PFSK-1 (cell line): Measurements from ENCODE around the gene NLK.

Source experiments
- POLR2AphosphoS5 ChIP-seq: IDR thresholded peaks from 2 replicates; pipeline ENCODE4 v1.6.1; 2012; ENCODE audit warnings: low read depth, mild to moderate bottlenecking, control low read depth, low read length, moderate library complexity
- SIN3A ChIP-seq: IDR thresholded peaks from 2 replicates; pipeline ENCODE4 v1.6.1; 2012; ENCODE audit warnings: mild to moderate bottlenecking, low read length, moderate library complexity, borderline replicate concordance; ENCODE audit not compliant: insufficient read depth
- TAF1 ChIP-seq: IDR thresholded peaks from 2 replicates; pipeline ENCODE4 v1.6.1; 2012; ENCODE audit warnings: low read length, control low read depth, borderline replicate concordance; ENCODE audit not compliant: insufficient read depth
- TF ChIP-seq, protein P1 (sequence below), 2 experiments: IDR thresholded peaks; 2 replicates each; pipeline versions ENCODE4 v1.6.1 to v1.8.0; 2011 to 2012; ENCODE audit warnings: low read depth in 2 of 2, low read length in 2 of 2, control low read depth in 1 of 2, inconsistent platforms in 1 of 2, mild to moderate bottlenecking in 1 of 2, moderate library complexity in 1 of 2; ENCODE audit not compliant: insufficient read depth in 1 of 2

- no peak for TF ChIP-seq POLR2AphosphoS5
- no peak for TF ChIP-seq TAF1
- TF ChIP-seq, protein P1, sequence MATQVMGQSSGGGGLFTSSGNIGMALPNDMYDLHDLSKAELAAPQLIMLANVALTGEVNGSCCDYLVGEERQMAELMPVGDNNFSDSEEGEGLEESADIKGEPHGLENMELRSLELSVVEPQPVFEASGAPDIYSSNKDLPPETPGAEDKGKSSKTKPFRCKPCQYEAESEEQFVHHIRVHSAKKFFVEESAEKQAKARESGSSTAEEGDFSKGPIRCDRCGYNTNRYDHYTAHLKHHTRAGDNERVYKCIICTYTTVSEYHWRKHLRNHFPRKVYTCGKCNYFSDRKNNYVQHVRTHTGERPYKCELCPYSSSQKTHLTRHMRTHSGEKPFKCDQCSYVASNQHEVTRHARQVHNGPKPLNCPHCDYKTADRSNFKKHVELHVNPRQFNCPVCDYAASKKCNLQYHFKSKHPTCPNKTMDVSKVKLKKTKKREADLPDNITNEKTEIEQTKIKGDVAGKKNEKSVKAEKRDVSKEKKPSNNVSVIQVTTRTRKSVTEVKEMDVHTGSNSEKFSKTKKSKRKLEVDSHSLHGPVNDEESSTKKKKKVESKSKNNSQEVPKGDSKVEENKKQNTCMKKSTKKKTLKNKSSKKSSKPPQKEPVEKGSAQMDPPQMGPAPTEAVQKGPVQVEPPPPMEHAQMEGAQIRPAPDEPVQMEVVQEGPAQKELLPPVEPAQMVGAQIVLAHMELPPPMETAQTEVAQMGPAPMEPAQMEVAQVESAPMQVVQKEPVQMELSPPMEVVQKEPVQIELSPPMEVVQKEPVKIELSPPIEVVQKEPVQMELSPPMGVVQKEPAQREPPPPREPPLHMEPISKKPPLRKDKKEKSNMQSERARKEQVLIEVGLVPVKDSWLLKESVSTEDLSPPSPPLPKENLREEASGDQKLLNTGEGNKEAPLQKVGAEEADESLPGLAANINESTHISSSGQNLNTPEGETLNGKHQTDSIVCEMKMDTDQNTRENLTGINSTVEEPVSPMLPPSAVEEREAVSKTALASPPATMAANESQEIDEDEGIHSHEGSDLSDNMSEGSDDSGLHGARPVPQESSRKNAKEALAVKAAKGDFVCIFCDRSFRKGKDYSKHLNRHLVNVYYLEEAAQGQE (IDR thresholded peaks at IDR 0.05; ENCODE audit: insufficient read depth in 1 of 2, low read depth in 2 of 2, low read length in 2 of 2): no peak
- no peak for TF ChIP-seq SIN3A
These were observed 184.3 kb downstream of the NLK start for GRCh38 chr17:28226563-28227315.
